HG03066 (cell line): ENCODE data around the gene NDE1.
"Not testable (repeated sequence)": the region's sequence is repeated elsewhere in the genome, so short reads cannot be mapped to it uniquely, and the experiment has no call there.

ENCODE experiments used
- ATAC-seq: cut with Tn5 transposase; IDR thresholded peaks from one replicate; pipeline ENCODE4 v1.9.1; 2021; ENCODE audit warnings: low read depth; ENCODE audit not compliant: unreplicated experiment

NDE1 gene

GRCh38 chr16:15691046-15691445 lies 41.0 kb downstream of the NDE1 start:
- no peak for ATAC-seq

DNA sequence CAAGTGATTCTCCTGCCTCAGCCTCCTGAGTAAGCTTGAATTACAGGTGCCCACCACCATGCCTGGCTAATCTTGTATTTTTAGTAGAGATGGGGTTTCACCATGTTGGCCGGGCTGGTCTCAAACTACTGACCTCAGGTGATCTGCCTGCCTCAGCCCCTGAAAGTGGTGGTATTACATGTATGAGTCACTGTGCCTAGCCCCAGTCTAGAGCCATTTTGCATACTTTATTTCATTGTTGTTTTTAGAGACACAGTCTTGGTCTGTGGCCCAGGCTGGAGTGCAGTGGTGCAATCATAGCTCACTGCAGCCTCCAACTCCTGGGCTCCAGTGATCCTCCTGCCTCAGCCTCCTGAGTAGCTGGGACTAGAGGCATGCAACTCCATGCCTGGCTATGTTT lies 42.5 kb downstream of the NDE1 start:
- ATAC-seq, result not testable (repeated sequence)

DNA sequence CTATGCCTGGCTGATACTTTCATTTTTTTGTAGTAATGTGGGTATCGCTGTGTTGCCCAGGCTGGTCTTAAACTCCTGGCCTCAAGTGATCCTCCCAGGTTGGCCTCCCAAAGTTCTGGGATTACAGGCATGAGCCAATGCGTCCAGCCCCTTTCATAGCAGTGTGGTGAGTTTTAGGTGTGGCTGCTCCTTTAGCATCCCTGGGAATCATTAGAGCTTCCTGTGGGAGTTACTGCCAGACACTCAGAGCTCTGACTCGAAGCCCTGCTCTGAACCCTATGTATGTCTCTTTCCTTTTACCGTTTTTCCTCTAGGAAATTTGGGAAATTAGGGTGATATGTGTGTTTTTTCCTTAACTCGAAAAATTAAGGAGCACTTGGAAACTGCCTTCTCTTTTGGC lies 44.5 kb downstream of the NDE1 start:
- ATAC-seq, result no peak

DNA sequence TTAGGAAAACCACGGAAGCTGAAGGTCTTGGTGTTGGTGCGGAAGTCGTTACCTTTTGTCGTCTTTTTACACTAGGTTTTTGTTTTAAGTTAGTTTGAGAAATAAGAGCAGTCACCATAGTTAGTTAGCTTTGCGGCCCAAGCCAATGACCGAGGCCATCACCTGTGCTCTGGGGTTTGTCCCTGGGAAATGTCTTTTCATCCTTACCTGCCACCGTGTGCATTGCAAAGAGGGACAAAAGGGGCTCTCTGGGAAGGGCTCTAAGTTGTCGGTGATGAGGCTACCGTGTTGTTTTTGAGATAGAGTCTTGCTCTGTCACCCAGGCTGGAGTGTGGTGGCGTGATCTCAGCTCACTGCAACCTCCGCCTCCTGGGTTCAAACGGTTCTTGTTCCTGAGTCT lies 49.8 kb downstream of the NDE1 start:
- ATAC-seq, result no peak

DNA sequence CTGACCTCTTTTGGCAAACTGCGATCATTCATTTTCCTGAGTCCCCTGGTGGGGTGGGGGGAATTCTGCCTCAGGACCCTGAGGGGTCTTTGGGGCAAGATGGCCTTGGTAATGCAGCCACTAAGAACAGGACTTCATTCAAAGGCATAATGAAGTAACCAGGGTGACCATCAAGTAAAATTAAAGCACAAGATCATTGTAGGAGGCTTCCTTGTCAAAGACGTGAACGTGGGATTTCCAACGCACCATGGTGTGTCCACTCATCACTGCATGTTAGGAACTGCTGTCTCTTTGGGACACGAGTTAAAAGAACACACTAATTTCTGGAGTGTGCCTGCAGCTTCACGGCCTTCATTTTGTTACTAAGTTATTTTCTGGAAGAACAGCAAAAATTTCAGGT lies 51.3 kb downstream of the NDE1 start:
- ATAC-seq, result no peak

DNA sequence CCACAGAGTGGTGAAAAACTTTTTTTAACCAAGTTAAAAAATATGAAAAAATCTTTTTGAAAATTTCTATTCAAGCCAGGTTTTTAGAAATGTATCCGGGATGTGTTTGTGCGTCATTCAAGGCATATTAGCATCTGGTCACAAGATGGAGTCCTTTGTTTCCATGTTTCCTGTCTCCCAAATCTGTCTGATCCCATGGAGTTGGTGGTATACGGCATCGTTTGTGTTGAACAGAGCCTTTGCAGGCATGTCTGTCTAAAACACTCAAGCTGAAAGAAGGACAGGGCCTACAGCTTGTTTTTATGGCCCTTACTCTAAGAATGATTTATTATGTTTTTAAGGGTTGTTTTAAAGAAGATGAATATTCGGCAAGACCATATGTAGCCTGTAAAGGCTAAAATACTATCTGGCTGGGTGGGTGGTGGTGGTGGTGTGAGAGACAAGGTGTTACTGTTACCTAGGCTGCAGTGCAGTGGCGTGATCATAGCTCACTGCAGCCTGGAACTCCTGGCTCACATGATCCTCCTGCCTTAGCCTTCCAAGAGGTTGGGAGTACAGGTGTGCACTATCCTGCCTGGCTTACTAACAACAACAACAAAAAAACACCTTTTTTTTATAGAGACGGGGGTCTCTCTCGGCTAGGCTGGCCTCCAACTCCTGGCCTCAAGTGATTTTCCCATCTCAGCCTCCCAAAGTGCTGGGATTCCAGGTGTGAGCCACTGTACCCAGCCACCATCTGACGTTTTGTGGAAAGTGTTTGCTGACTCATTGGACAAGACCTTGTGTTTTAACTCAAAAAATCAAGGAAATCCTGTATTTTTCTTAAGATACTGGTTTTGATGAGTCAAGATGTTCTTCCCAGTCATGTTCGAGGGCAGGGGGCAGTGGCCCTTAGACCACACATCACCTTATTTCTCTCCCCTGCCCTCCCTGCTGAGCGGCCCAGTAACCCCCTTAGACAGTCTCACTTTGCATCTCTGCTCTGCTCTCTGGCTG lies 52.2 kb downstream of the NDE1 start:
- ATAC-seq, result no peak

DNA sequence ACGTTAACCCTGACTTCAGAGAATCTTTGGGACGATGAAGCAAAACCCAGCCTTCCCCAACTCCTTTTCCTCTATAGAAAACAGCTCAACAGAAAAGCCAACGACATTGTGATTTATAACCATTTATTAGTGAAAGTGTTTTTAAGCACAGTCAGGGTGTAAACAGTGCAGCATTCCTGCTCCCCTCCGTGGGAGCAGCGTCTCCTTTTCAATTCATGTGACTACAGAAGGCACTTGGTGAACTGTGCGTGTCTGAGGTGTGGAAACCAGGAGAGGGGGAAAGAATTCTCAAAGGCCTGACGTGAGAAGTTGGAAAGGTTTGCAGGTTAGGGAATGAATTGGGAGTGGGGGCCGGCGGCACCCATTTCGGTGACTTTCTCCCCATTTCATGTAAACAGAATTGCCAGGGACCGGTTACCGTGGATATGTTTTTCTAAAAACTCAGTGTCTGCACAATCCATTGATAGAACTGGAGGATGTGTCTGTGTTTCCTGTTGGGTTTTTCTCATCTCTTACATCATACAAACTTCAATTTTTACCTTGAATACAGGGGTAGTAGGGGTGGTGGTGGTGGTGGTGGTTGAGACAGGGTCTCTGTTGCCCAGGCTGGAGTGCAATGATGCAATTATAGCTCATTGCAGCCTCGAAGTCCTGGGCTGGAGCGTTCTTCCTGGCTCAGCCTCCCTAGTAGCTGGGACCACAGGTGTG lies 53.1 kb downstream of the NDE1 start:
- no peak for ATAC-seq

DNA sequence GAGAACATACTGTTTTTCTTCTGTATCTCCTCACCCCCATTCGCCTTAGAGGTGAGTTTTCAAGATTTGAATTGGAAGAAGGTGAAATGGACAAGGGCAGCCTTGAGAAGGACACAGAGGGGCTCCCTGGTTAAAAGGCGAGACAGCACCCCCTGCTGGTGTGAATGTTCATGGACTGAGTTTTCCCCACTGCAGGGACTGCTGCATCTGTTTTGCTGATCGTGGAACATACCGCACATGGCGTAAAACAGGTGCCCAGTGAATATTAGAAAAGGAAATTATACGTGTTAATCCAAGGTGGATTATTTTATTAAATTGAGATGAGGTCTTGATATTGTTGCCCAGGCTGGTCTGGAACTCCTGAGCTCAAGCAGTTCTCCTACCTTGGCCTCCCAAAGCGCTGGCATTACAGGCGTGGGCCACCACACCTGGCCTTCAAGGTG lies 54.5 kb downstream of the NDE1 start:
- no peak for ATAC-seq

DNA sequence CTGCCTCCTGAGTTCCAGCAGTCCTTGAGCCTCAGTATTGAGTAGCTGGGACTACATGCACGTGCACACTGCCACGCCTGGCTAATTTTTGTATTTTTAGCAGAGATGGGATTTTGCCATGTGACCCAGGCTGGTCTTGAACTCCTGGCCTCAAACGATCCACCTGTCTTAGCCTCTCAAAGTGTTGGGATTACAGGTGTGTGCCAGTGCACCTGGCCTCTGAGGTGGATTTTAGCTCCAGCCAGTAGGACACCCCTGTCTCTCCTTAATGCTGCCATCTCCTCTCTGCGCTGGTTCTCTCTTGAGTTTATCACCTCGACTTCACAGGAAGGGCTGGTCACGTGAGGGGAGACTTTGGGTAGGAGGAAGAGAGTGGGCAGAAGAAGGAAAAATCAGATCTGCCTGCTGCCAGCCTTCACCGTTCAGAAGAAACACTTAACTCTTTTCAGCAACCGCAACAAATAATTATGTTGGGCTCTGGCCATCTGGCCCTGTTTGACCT lies 55.1 kb downstream of the NDE1 start:
- no peak for ATAC-seq

GRCh38 chr16:15707332-15707731 lies 57.3 kb downstream of the NDE1 start:
- ATAC-seq, result no peak

GRCh38 chr16:15708096-15708495 lies 58.1 kb downstream of the NDE1 start:
- ATAC-seq, result no peak

- no peak for ATAC-seq
Measured at GRCh38 chr16:15708997-15709396, 59.0 kb downstream of the NDE1 start.

DNA sequence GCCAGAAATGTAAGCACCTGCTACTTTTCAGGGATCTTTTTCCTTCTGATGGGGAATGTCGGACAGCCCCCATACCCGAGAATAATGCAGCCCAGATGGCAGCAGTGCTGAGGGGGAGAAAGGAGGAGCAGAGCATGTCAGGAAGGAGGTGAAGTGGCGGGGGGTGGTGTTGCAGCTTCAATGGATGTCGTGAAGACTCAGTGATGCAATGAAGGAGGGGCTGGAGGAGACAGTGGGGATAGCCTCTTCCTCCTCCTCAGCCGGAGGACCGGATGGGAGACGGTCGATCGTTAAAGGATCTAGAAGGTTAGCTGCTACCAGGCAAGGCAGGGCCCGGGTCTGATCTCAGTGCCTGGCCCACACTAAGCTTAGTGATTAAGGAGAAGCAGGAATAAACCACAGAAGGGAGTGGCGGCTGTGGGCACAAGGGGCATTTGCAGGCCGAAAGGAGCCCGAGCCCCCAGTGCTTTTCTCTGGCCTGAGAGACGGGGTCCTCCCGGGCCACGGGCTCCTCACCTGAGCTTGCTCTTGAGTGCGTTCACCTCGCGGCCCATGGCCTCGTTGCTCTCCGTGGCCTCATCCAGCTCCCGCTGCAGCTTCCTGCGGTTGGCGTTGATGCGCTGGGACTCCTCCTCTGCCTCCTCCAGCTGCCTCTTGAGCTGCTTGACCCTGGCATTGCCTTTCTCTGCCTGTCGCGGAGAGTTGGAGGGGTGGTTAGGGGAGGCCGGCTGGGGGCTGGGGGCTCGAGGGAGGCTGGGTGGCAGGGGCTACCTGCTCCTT lies 64.5 kb downstream of the NDE1 start:
- no peak for ATAC-seq

DNA sequence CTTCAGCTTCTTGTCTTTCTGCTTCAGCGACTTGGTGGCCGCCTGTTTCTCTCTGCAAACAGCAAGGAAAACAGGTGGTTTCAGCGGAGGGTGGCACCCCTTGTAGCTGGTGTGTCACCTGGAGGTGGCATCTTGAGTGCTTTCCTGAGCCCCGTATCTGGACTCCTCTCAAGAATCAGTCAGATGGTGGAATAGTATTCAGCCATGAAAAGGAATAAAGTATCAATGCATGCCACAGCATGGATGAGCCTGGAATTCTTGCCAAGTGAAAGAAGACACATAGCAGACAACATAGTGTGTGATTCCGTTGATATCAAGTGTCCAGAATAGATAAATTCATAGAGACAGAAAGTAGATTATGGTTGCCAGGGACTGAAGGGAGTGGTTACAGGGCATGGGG lies 65.2 kb downstream of the NDE1 start:
- no peak for ATAC-seq

DNA sequence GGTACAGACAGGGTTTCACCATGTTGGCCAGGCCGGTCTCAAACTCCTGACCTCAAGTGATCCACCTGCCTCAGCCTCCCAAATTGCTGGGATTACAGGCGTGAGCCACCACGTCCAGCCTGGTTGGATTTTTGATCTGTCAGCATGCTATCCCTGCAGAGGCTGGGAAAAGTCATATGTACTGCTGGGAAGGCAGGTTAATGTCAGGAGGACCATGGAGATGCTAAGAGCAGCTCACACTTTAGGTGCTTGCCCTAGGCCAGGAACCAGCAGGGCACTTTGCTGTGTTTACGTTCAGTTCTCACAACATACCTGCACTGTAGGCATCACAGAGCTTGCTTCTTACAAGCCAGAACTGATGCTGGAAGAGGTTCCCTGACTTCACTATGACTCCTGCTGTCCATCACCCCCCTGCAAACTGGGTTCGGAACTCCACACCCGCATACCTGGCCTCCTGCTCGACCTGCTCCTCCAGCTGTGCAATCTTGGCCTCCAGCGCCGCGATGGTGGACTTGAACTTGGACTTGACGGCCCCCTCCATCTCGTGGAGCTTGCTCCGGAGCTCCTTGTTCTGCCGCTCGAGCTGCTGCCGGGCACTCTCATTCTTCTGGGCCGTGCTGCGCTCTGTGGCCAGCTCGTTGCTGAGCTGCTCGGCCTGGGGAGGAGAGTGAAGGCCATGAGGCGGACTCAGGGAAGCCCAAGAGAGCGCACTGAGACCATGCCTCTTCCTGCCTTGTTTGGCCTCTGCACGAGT lies 66.8 kb downstream of the NDE1 start:
- ATAC-seq, result no peak

DNA sequence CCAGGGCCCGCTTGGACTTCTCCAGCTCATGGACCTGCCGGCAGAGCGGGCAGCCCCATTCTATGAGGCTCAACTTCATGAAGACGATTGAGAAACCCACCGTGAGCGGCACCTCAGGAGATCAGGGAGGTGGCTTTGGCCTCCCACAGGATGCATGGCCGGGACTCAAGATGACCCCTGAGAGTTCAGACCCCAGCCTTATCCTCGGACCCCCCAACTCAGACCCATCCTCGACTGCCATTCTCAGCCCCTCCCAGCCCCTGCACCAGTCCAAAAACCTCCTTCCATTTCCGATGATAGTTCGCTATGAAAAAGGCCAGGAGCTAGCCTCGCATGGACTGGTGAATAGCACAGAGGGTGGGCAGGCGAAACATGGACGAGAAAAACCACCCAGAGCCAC lies 71.0 kb downstream of the NDE1 start:
- no peak for ATAC-seq

DNA sequence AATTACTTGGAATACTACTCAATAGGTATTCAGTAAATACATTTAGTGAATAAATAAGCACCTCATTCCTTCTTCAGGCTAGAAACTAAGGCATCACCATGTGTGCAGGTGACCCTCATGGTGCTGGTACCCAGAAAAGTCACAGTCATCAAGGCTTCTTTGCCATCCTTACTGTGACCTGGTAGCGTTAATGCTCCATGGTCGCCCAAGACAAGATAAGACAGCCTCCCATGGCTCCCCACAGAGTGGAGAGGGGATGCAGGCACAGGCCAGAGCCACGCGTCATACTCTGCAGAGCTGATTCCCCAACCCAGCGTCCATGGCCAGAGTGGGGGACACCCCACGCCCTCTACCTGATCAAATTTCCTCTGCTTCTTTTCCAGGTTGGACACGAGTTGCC lies 73.8 kb downstream of the NDE1 start:
- no peak for ATAC-seq

DNA sequence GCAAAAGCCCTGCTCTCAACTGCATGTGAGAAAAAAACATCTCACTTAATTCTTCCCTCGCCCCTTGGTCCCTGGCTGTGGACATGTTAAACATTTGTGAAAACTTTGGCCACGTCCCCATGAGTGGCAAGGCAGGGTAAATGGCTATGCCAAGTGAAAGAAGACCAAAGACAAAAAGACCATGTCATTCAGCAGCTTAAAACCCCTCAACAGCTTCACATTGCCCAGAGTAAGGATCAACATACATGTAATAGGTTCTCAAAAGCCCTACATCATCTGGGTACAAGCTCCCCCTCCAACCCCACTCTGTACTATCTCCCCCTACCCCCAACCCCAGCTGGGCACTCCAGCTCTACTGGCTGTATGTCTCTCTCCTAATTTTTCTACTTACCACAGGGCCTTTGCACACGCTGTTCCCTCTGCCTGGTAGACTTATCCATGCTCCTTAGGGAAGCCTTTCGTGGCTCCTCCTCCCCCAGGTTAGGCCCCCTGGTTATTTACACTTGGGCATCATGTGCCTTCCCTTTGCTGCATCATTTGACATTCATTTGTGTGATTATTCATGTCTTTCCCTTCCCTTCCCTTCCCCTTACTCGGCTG lies 75.7 kb downstream of the NDE1 start:
- no peak for ATAC-seq

GRCh38 chr16:15726715-15727114 lies 76.7 kb downstream of the NDE1 start:
- no peak for ATAC-seq

GRCh38 chr16:15727697-15728096 lies 77.7 kb downstream of the NDE1 start:
- not testable (repeated sequence) for ATAC-seq
